Kasumi-1 (cell line): ENCODE results near the gene ZDHHC18.
"Not testable (repeated sequence)": the region's sequence is repeated elsewhere in the genome, so short reads cannot be mapped to it uniquely, and the experiment has no call there.

ENCODE experiments used
- DNase-seq, 2 experiments: peaks; one replicate each; lab custom pipeline; 2025; lab: John Stamatoyannopoulos, UW

The ZDHHC18 gene

GRCh38 chr1:26833432-26834405 lies 7.2 kb downstream of the ZDHHC18 start:
- DNase-seq: peak; percentile 87 to 92

- DNase-seq: not testable (repeated sequence)
Measured at GRCh38 chr1:26837665-26838064, 11.2 kb downstream of the ZDHHC18 start.

- DNase-seq: no peak
Measured at GRCh38 chr1:26838474-26839338, 12.2 kb downstream of the ZDHHC18 start.

GRCh38 chr1:26839339-26839722 lies 12.8 kb downstream of the ZDHHC18 start:
- DNase-seq: no peak

- no peak for DNase-seq
Measured at GRCh38 chr1:26839779-26840178, 13.3 kb downstream of the ZDHHC18 start.

GRCh38 chr1:26844424-26845196 lies 18.1 kb downstream of the ZDHHC18 start:
- DNase-seq: no peak

DNA sequence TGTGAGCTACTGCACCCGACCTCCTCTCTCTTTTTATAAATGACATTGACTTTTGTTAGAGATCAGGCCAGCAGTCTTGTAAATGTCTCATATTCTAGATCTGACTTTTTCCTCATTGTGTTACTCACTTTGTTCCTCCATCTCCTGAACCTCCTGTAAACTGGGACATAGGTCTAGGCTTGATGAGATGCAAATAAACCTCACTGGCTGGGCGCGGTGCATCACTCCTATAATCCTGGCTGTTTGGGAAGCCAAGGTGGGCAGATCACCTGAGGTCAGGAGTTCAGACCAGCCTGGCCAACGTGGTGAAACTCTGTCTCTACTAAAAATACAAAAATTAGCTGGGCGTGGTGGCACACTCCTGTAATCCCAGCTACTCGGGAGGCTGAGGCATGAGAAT lies 21.3 kb downstream of the ZDHHC18 start:
- not testable (repeated sequence) for DNase-seq

- DNase-seq: no peak
Measured at GRCh38 chr1:26848499-26848898, 22.0 kb downstream of the ZDHHC18 start.

DNA sequence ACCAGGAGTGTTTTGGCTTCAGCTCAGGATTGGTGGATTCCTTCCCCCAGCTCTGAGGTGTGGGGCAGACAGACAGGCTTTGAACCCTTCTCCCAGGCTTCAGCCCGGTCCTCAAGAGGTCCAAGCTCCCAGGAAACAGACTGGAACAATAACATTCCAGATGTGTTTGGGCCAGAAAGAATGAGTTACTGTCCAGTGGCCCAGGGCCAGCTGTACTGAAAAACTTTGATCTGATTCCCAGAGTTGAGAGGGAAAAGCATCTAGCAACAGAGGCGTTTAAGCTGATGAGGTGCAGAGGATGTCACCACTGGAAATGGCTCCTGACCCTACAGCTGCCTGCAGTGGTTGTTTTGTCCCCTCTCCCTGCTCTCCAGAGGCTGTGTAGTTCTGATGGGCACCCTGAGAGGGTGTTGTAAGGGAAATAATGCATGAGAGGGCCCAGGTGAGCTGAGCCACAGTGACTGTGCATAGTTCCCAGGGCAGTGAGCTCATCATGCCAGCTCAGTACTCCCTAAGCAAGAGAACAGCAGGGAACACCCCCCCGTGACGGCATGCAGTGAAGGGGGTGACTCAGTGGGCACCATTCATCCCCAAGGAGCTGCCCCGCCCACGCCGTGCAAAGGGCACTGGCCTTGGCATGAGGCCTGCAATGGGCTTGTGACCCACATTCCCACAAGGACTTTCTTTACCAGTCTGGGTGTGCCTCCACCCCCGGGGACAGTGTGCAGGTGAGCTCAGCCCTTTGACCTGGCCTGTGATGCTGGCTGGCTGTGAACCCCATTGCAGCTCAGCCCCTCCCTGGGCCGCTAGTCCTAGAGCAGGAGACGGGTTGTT lies 22.7 kb downstream of the ZDHHC18 start:
- no peak for DNase-seq

- no peak for DNase-seq
Measured at GRCh38 chr1:26851106-26851684, 24.7 kb downstream of the ZDHHC18 start.

GRCh38 chr1:26852701-26853100 lies 26.2 kb downstream of the ZDHHC18 start:
- no peak for DNase-seq

DNA sequence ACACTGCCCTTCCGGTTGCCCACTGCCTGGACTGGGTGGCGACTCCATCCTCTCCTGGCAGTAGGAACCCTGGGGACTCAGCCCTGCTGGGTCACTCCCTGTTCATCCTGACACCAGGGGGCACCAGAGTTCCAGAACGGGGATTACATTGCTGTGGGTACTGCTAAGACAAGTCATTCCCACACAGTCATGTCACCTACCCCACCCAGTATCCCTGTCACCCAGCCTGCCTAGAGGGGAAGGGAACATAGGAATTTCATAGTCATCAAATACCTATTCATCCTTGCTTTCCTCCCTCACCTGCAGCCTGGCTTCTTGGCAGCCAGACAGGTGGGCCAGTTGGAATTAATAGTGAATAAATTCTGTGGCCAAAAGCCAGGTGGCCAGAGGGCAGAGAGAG lies 26.7 kb downstream of the ZDHHC18 start:
- DNase-seq: peak; percentile 71 to 74

GRCh38 chr1:26853600-26853999 lies 27.1 kb downstream of the ZDHHC18 start:
- DNase-seq: no peak

GRCh38 chr1:26854906-26855305 lies 28.4 kb downstream of the ZDHHC18 start:
- DNase-seq: no peak

GRCh38 chr1:26855636-26856035 lies 29.1 kb downstream of the ZDHHC18 start:
- no peak for DNase-seq

- no peak for DNase-seq
Measured at GRCh38 chr1:26856181-26856580, 29.7 kb downstream of the ZDHHC18 start.

- no peak for DNase-seq
Measured at GRCh38 chr1:26856604-26857469, 30.3 kb downstream of the ZDHHC18 start.

DNA sequence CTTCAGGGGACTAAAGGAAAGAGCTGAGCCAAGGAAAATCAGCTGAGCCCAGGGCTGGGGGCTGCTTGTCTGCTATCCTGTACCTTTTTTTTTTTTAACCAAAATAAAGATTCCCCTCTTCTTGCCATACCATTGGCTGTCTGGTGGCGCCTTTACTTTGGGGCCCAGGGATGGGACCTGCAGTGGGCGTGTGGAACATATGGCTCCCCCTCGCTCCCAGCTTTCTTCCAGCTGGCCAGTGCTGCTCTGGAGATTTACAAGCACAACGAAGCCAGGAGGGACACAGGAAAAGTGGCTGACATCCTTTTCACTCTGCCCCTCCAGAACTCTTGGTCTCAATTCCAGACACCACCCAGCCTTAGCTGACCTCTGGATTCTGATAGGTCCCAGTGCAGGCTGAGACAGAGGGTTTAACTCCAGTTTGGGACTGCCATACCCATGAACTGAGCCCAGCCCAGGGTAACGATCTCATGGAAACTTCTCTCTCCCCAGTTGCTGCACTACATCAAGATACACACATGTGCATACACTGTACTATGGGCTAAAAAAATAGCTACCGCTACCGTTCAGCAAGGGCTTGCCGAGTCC lies 31.1 kb downstream of the ZDHHC18 start:
- no peak for DNase-seq

DNA sequence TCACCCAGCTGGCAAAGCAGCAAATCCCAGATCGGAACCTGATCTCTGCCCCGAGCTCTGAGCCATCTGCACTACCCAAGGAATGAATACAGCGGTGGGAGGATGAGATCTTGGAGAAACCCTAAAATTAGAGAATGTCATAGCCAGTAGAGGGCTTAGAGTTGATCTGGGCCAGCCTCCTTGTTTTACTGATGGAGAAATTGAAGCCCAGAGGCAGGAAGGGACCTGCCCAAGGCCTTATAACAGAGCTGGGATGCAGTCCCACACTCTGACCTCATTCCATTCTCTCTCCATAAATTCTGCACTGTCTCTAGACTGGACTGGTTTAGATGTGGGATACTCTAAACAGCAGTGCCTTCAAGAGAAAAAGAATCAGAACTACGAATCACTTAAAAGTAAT lies 31.7 kb downstream of the ZDHHC18 start:
- no peak for DNase-seq
